ENCODE results near the gene PPP2R2C. TPM values are rescaled to one million over a fixed set of nuclear protein-coding genes. Genes with fewer than 3 reads are reported as not detected.

The PPP2R2C gene
- polyA plus RNA-seq, 1 donor from 2014 or later = 34.4 TPM

- Histone ChIP-seq H4K20me1 (ENCODE audit: insufficient read depth) (no peaks in the 10 kb centered on the region), H3K4me3 (ENCODE audit: low read length) (no peak overlapping the region), H3K9me2 (ENCODE audit: insufficient read depth, low read length) (no peaks in the 10 kb centered on the region), H3K9me3 (ENCODE audit: low read length) (no peaks in the 10 kb centered on the region), H3K27ac (ENCODE audit: low read length) (no peak overlapping the region), H3K9ac (ENCODE audit: low read length) (no peak overlapping the region), H3K36me3 (ENCODE audit: insufficient read depth, low read length) (no peaks in the 10 kb centered on the region), H2AFZ (ENCODE audit: low read depth, low read length) (no peak overlapping the region), H3F3A (ENCODE audit: insufficient read depth, low read length, poor library complexity, severe bottlenecking) (no peaks in the 10 kb centered on the region), H3K79me2 (replicated peaks; ENCODE audit: insufficient read depth, low read length) (no peaks in the 10 kb centered on the region), H3K4me2 (ENCODE audit: low read length) (no peak overlapping the region), H3K27me3 (ENCODE audit: insufficient read depth, low read depth, low read length) (peaks cover 10% of the 10 kb centered on the region)
- no peak for TF ChIP-seq MXI1 (conservative IDR thresholded peaks at IDR 0.05; ENCODE audit: poor library complexity, severe bottlenecking)
- TF ChIP-seq RAD21 (conservative IDR thresholded peaks at IDR 0.05) = no peak
- no peak for TF ChIP-seq REST (IDR thresholded peaks at IDR 0.05; ENCODE audit: borderline replicate concordance)
- TF ChIP-seq EP300 (conservative IDR thresholded peaks at IDR 0.05; ENCODE audit: poor library complexity, severe bottlenecking) = no peak
- TF ChIP-seq EZH2 (IDR thresholded peaks at IDR 0.05; ENCODE audit: borderline replicate concordance, insufficient read depth, low read length, poor library complexity, severe bottlenecking) = no peak
- no peak for TF ChIP-seq SMC3 (conservative IDR thresholded peaks at IDR 0.05; ENCODE audit: poor library complexity)
- TF ChIP-seq POLR2AphosphoS5 (IDR thresholded peaks at IDR 0.05) = no peak
- no peak for TF ChIP-seq CTCF (IDR thresholded peaks at IDR 0.05; ENCODE audit: poor library complexity, severe bottlenecking)
- no peak for TF ChIP-seq TAF1 (IDR thresholded peaks at IDR 0.05; ENCODE audit: low read depth)
Measured at GRCh38 chr4:6464842-6465588, 7.4 kb downstream of the PPP2R2C start.

- H2AFZ ChIP-seq (ENCODE audit: low read depth, low read length) = no peak overlapping the region
- H3K36me3 ChIP-seq (ENCODE audit: insufficient read depth, low read length) = no peaks in the 10 kb centered on the region
- H3K9me2 ChIP-seq (ENCODE audit: insufficient read depth, low read length) = no peaks in the 10 kb centered on the region
- no peaks in the 10 kb centered on the region for H3K79me2 ChIP-seq (replicated peaks; ENCODE audit: insufficient read depth, low read length)
- no peaks in the 10 kb centered on the region for H3K27me3 ChIP-seq (ENCODE audit: insufficient read depth, low read depth, low read length)
- H3K27ac ChIP-seq (ENCODE audit: low read length) = no peak overlapping the region
- no peaks in the 10 kb centered on the region for H3F3A ChIP-seq (ENCODE audit: insufficient read depth, low read length, poor library complexity, severe bottlenecking)
- H3K9ac ChIP-seq (ENCODE audit: low read length) = no peak overlapping the region
- no peaks in the 10 kb centered on the region for H4K20me1 ChIP-seq (ENCODE audit: insufficient read depth)
- TF ChIP-seq TAF1 (IDR thresholded peaks at IDR 0.05; ENCODE audit: low read depth) (no peak), POLR2AphosphoS5 (IDR thresholded peaks at IDR 0.05) (no peak), CTCF (IDR thresholded peaks at IDR 0.05; ENCODE audit: poor library complexity, severe bottlenecking) (no peak), REST (IDR thresholded peaks at IDR 0.05; ENCODE audit: borderline replicate concordance) (no peak), SMC3 (conservative IDR thresholded peaks at IDR 0.05; ENCODE audit: poor library complexity) (no peak), EP300 (conservative IDR thresholded peaks at IDR 0.05; ENCODE audit: poor library complexity, severe bottlenecking) (no peak), EZH2 (IDR thresholded peaks at IDR 0.05; ENCODE audit: borderline replicate concordance, insufficient read depth, low read length, poor library complexity, severe bottlenecking) (no peak), RAD21 (conservative IDR thresholded peaks at IDR 0.05) (no peak), MXI1 (conservative IDR thresholded peaks at IDR 0.05; ENCODE audit: poor library complexity, severe bottlenecking) (no peak)
- no peak overlapping the region for H3K4me2 ChIP-seq (ENCODE audit: low read length)
- no peak overlapping the region for H3K4me3 ChIP-seq (ENCODE audit: low read length)
- peaks cover 3% of the 10 kb centered on the region for H3K9me3 ChIP-seq (ENCODE audit: low read length)
Measured at GRCh38 chr4:6463311-6464289, 8.8 kb downstream of the PPP2R2C start.
